DOHH2 (cell line): ENCODE results near the gene QPCTL.

Experiments
- EZH2phosphoT487 ChIP-seq: fragments of 200-600 bp; sonication (generic); IDR thresholded peaks from 2 replicates; pipeline ENCODE4 v1.6.1; 2017; ENCODE audit warnings: borderline replicate concordance, mild to moderate bottlenecking, antibody characterized with exemption, low read length, moderate library complexity, mixed read lengths
- TF ChIP-seq, protein P1 (sequence below): fragments of 200-600 bp; sonication (generic); IDR thresholded peaks from one replicate; pipeline ENCODE4 v1.5.1; 2014; ENCODE audit warnings: antibody characterized with exemption, mild to moderate bottlenecking, low read depth, low read length; ENCODE audit not compliant: poor library complexity, severe bottlenecking

DNA sequence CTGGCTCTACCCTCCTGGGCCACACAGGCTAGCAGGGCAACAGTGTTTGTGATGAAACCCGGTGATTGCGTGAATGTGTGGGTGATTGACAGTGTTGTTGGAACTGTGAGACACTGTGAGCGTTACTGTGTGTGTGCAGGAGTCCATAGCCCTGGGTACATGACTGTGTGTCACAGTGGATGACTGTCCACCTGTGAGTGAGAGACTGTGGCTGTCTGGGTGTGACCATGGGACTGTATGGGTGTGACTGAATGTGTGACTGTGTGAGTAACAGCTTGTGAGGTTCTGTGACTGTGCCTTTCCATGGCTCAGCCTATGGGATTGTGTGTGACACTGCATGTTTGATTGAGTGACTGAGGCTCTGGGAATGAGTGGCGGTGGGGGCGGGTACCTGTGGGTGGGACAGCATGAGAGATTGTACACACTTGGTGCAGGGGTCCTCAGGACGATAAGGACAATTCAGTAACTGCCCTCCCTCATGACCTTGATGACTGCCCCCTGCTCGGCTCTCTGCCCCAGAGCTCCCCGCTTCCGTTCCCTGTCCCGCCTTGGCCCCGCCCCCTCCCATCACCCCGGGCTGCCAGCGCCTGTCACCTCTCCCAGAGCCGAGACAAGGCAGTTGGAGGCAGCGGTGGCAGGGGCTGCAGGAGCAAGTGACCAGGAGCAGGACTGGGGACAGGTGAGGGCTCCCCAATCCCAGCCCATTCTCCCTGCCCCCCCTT, 24.7 kb upstream of the QPCTL start, which contains the start of gene GIPR:
- TF ChIP-seq, protein P1, sequence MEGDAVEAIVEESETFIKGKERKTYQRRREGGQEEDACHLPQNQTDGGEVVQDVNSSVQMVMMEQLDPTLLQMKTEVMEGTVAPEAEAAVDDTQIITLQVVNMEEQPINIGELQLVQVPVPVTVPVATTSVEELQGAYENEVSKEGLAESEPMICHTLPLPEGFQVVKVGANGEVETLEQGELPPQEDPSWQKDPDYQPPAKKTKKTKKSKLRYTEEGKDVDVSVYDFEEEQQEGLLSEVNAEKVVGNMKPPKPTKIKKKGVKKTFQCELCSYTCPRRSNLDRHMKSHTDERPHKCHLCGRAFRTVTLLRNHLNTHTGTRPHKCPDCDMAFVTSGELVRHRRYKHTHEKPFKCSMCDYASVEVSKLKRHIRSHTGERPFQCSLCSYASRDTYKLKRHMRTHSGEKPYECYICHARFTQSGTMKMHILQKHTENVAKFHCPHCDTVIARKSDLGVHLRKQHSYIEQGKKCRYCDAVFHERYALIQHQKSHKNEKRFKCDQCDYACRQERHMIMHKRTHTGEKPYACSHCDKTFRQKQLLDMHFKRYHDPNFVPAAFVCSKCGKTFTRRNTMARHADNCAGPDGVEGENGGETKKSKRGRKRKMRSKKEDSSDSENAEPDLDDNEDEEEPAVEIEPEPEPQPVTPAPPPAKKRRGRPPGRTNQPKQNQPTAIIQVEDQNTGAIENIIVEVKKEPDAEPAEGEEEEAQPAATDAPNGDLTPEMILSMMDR, result no peak
- no peak for TF ChIP-seq EZH2phosphoT487
